Panc1 (cell line): Measurements from ENCODE around the gene B3GNT3.

Experiments
- POLR2AphosphoS5 ChIP-seq: IDR thresholded peaks from 2 replicates; pipeline ENCODE4 v1.6.1; 2012; ENCODE audit warnings: mild to moderate bottlenecking, low read depth, low read length, moderate library complexity
- REST ChIP-seq, 2 experiments: IDR thresholded peaks; 2 replicates each; pipeline ENCODE4 v1.6.1; 2011 to 2012; ENCODE audit warnings: low read depth in 2 of 2, control low read depth in 1 of 2, low read length in 1 of 2, mild to moderate bottlenecking in 1 of 2, moderate library complexity in 1 of 2; ENCODE audit not compliant: insufficient read depth in 1 of 2
- SIN3A ChIP-seq: IDR thresholded peaks from 2 replicates; pipeline ENCODE4 v1.6.1; 2012; ENCODE audit warnings: low read depth, mild to moderate bottlenecking, low read length, moderate library complexity, borderline replicate concordance; ENCODE audit not compliant: insufficient read depth
- TCF7L2 ChIP-seq: IDR thresholded peaks from 2 replicates; pipeline ENCODE4 v1.6.1; 2011; ENCODE audit warnings: mild to moderate bottlenecking, low read depth, low read length, inconsistent platforms
- TF ChIP-seq, protein P1 (sequence below): fragments of 450-650 bp; IDR thresholded peaks from 2 replicates; pipeline ENCODE4 v1.5.1; 2017; ENCODE audit warnings: mild to moderate bottlenecking

DNA sequence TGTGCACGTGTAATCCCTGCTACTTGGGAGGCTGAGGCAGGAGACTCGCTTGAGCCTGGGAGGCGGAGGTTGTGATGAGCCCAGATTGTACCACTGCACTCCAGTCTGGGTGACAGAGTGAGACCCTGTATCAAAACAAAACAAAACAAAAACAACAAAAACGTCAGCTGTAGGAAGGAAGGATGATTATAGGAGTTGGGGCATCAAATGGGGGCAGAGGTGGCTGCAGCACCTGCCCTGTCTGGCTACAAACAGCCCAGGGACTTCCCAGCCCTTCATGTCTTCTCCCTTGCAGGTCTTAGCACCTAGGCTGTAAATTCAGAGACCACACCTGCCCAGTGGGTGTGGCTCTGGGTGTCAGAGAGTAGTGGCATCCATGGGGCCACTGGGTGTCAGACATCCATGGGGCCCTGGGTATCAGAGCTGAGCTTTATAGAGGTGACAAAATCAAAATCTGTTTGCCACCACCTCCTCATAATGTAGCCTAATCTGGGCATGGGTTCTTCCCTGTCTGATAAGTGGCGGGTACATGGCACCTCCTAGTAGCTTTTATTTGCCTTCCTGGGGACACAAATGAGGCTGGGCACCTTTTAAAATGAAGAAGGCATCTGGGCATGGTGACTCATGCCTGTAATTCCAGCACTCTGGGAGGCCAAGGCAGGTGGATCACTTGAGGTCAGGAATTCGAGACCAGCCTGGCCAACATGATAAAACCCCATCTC is 4.7 kb upstream of the B3GNT3 start:
- TF ChIP-seq, protein P1, sequence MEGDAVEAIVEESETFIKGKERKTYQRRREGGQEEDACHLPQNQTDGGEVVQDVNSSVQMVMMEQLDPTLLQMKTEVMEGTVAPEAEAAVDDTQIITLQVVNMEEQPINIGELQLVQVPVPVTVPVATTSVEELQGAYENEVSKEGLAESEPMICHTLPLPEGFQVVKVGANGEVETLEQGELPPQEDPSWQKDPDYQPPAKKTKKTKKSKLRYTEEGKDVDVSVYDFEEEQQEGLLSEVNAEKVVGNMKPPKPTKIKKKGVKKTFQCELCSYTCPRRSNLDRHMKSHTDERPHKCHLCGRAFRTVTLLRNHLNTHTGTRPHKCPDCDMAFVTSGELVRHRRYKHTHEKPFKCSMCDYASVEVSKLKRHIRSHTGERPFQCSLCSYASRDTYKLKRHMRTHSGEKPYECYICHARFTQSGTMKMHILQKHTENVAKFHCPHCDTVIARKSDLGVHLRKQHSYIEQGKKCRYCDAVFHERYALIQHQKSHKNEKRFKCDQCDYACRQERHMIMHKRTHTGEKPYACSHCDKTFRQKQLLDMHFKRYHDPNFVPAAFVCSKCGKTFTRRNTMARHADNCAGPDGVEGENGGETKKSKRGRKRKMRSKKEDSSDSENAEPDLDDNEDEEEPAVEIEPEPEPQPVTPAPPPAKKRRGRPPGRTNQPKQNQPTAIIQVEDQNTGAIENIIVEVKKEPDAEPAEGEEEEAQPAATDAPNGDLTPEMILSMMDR: no peak
- no peak for TF ChIP-seq REST (IDR thresholded peaks at IDR 0.05; ENCODE audit: insufficient read depth in 1 of 2, low read depth in 2 of 2, low read length in 1 of 2)
- TF ChIP-seq POLR2AphosphoS5: no peak
- TF ChIP-seq TCF7L2: no peak
- no peak for TF ChIP-seq SIN3A
